Nephron progenitor cell (in vitro differentiated cells): ENCODE results near the gene TAS2R14.

ENCODE experiments used
- DNase-seq: peaks from one replicate; pipeline ENCODE4 v3.0.0; 2021
- H3K27ac Mint-ChIP-seq: 2 replicates; pipeline ENCODE4 v1.8.0; 2021; ENCODE audit warnings: mild to moderate bottlenecking, moderate library complexity, mixed read lengths
- H3K27me3 Mint-ChIP-seq: 2 replicates; pipeline ENCODE4 v1.8.0; 2021; ENCODE audit warnings: mild to moderate bottlenecking, low read depth, mixed read lengths; ENCODE audit not compliant: poor library complexity
- H3K36me3 Mint-ChIP-seq: 2 replicates; pipeline ENCODE4 v1.8.0; 2021; ENCODE audit warnings: low read depth, mixed read lengths
- H3K4me1 Mint-ChIP-seq: 2 replicates; pipeline ENCODE4 v1.8.0; 2021; ENCODE audit warnings: mixed read lengths
- H3K4me3 Mint-ChIP-seq: 2 replicates; pipeline ENCODE4 v1.8.0; 2021; ENCODE audit warnings: mild to moderate bottlenecking, moderate library complexity, mixed read lengths
- H3K9me3 Mint-ChIP-seq: 2 replicates; pipeline ENCODE4 v1.8.0; 2021; ENCODE audit warnings: mild to moderate bottlenecking, moderate library complexity, mixed read lengths
- CTCF ChIP-seq: fragments of 200-600 bp; sonication (generic); IDR thresholded peaks from 2 replicates; pipeline ENCODE4 v1.5.0; 2021; ENCODE audit warnings: antibody characterized with exemption

Gene TAS2R14

DNA sequence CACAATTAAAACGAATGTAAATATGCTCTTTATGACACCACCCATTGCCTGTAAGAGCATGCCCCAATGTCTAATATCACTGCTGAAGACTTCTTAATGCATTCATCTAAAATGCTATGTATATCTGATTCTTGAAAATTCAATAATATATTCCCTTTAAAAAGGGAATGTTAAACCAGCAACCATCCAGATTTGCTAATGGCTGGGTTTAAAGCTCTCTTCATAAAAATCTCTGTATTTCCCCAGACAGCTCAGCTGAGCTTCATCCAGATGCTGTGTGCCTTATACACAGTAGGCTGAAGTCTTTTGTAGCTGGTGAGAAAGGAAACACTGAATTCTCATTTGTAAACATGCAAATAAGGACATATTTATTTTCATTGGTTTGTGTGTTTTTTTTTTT lies at the start of gene TAS2R14:
TSS of gene TAS2R14 (minus strand) at position 101 of the 400 bp plus-strand sequence. CDS start at position 45, 56 bp downstream.
- DNase-seq: no peak
- peak within 1 kb of the TSS; percentile 55 for H3K27ac Mint-ChIP-seq
- peaks cover 12% of the 10 kb centered on the region for H3K36me3 Mint-ChIP-seq
- H3K27me3 Mint-ChIP-seq: no peaks in the 10 kb centered on the region
- H3K4me1 Mint-ChIP-seq: no peaks in the 10 kb centered on the region
- TF ChIP-seq CTCF: no peak
- peaks cover 16% of the 10 kb centered on the region for H3K9me3 Mint-ChIP-seq
- H3K4me3 Mint-ChIP-seq: no peak within 1 kb of the TSS

GRCh38 chr12:10986812-10987211 lies 47.7 kb upstream of the TAS2R14 start, which contains the start of gene TAS2R50:
TAS2R50 (minus strand) TSS chr12:10986912; CDS start chr12:10986860, 52 bp downstream.
- TF ChIP-seq CTCF: no peak
- no peak for DNase-seq
- H3K36me3 Mint-ChIP-seq: peaks cover 48% of the 10 kb centered on the region
- H3K9me3 Mint-ChIP-seq: peaks cover 18% of the 10 kb centered on the region
- H3K27ac Mint-ChIP-seq: no peak within 1 kb of the TSS
- H3K4me1 Mint-ChIP-seq: no peaks in the 10 kb centered on the region
- no peaks in the 10 kb centered on the region for H3K27me3 Mint-ChIP-seq
- no peak within 1 kb of the TSS for H3K4me3 Mint-ChIP-seq

DNA sequence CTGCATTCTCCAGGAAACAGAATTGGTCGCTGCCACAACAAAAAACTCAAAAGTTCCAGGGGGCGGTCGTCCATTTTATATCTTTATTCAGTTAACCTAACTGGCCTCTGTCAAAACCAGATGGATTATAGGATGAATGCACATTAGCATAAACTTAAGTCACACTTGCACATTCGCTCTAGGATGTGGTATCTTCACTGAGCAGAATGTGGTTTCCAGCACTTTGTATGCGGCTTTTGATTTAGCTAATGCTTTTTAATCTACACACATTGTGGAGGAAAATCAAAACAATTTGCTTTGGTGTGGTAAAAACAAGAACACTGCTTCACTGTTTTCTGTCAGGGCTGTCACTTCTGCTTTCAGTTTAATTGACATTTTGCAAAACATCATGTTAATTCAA lies 43.2 kb upstream of the TAS2R14 start:
- H3K27ac Mint-ChIP-seq: no peak overlapping the region
- H3K4me1 Mint-ChIP-seq: no peaks in the 10 kb centered on the region
- H3K4me3 Mint-ChIP-seq: no peak overlapping the region
- H3K36me3 Mint-ChIP-seq: peaks cover 37% of the 10 kb centered on the region
- H3K27me3 Mint-ChIP-seq: no peaks in the 10 kb centered on the region
- TF ChIP-seq CTCF: no peak
- peaks cover 15% of the 10 kb centered on the region for H3K9me3 Mint-ChIP-seq
- no peak for DNase-seq

DNA sequence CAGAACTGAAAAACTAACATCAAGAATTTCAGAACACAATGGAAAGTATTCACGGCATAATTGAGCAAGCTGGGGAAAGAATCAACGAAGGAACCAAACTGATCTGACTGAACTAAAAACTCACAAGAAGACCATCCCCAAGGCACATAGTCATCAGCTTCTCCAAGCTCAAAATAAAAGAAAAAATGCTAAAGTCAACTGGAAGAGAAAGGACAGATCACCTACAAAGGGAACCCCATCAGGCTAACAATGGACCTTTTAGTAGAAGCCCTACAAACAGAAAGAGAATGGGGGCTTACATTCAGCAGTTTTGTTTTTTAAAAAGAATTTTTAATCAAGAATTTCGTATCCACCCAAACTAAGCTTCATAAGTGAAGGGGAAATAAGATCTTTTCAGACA lies 35.9 kb upstream of the TAS2R14 start:
- Mint-ChIP-seq H3K27me3 (peaks cover 4% of the 10 kb centered on the region), H3K36me3 (peaks cover 45% of the 10 kb centered on the region), H3K9me3 (peaks cover 34% of the 10 kb centered on the region), H3K4me3 (no peak overlapping the region), H3K4me1 (no peaks in the 10 kb centered on the region), H3K27ac (no peak overlapping the region)
- no peak for DNase-seq
- TF ChIP-seq CTCF: no peak

- peaks cover 40% of the 10 kb centered on the region for H3K36me3 Mint-ChIP-seq
- no peak for TF ChIP-seq CTCF
- no peak overlapping the region for H3K27ac Mint-ChIP-seq
- no peak overlapping the region for H3K4me3 Mint-ChIP-seq
- no peaks in the 10 kb centered on the region for H3K4me1 Mint-ChIP-seq
- peaks cover 4% of the 10 kb centered on the region for H3K27me3 Mint-ChIP-seq
- H3K9me3 Mint-ChIP-seq: no peaks in the 10 kb centered on the region
- DNase-seq: no peak
Observed at GRCh38 chr12:10968765-10969456, 29.8 kb upstream of the TAS2R14 start.

- peaks cover 4% of the 10 kb centered on the region for H3K27me3 Mint-ChIP-seq
- H3K4me1 Mint-ChIP-seq: no peaks in the 10 kb centered on the region
- no peak for DNase-seq
- H3K9me3 Mint-ChIP-seq: peaks cover 6% of the 10 kb centered on the region
- H3K4me3 Mint-ChIP-seq: no peak overlapping the region
- no peak for TF ChIP-seq CTCF
- H3K27ac Mint-ChIP-seq: no peak overlapping the region
- H3K36me3 Mint-ChIP-seq: peaks cover 53% of the 10 kb centered on the region
Observed at GRCh38 chr12:10967409-10967808, 28.3 kb upstream of the TAS2R14 start.
